WTC11 (cell line): Measurements from ENCODE around the gene RFK. TPM values are rescaled to one million over a fixed set of nuclear protein-coding genes. Genes with fewer than 3 reads are reported as not detected.

ENCODE experiments used
- ATAC-seq: fragments of 200-7000 bp; cut with Tn5 transposase; 2 replicates; pipeline ENCODE4 v1.10.0; 2021; ENCODE audit warnings: mild to moderate bottlenecking, moderate library complexity
- CTCF ChIA-PET: fragments of 300-600 bp; sonication (Branson Sonifier 250); formaldehyde crosslinking; loops from one replicate; lab custom pipeline; 2021; ENCODE audit warnings: antibody characterized with exemption; lab: Charles Lee
- POLR2A ChIA-PET: fragments of 350-600 bp; sonication (Branson Sonifier 250); formaldehyde crosslinking; loops from one replicate; lab custom pipeline; 2021; ENCODE audit warnings: antibody characterized with exemption; lab: Charles Lee
- DNase-seq: peaks from one replicate; pipeline ENCODE4 v3.0.0; 2021; ENCODE audit warnings: low spot score
- H3K27ac Mint-ChIP-seq: 2 replicates; pipeline ENCODE4 v1.8.0; 2021; ENCODE audit warnings: mixed read lengths
- H3K27me3 Mint-ChIP-seq: 2 replicates; pipeline ENCODE4 v1.8.0; 2021; ENCODE audit warnings: low read depth, mild to moderate bottlenecking, moderate library complexity, mixed read lengths
- H3K36me3 Mint-ChIP-seq: 2 replicates; pipeline ENCODE4 v1.8.0; 2021; ENCODE audit warnings: mixed read lengths
- H3K4me1 Mint-ChIP-seq: 2 replicates; pipeline ENCODE4 v1.8.0; 2022; ENCODE audit warnings: mixed read lengths
- H3K4me3 Mint-ChIP-seq: 2 replicates; pipeline ENCODE4 v1.8.0; 2021; ENCODE audit warnings: mild to moderate bottlenecking, moderate library complexity, mixed read lengths
- H3K9me3 Mint-ChIP-seq: 2 replicates; pipeline ENCODE4 v1.8.0; 2021; ENCODE audit warnings: mixed read lengths
- ARID4B ChIP-seq: sonication (generic); formaldehyde crosslinking; IDR thresholded peaks from 2 replicates; pipeline ENCODE4 v1.8.0; 2023; ENCODE audit warnings: missing genetic modification reagents, mild to moderate bottlenecking, borderline replicate concordance
- ATF3 ChIP-seq: sonication (generic); formaldehyde crosslinking; conservative IDR thresholded peaks from 2 replicates; pipeline ENCODE4 v1.8.1; 2022; ENCODE audit warnings: mild to moderate bottlenecking, missing genetic modification reagents
- CDX4 ChIP-seq: fragments of 250-450 bp; sonication (Bioruptor Pico); IDR thresholded peaks from 2 replicates; pipeline ENCODE4 v1.9.0; 2021; ENCODE audit warnings: moderate library complexity, mild to moderate bottlenecking, inconsistent platforms, borderline replicate concordance
- CREM ChIP-seq: sonication (generic); formaldehyde crosslinking; IDR thresholded peaks from 2 replicates; pipeline ENCODE4 v1.8.1; 2022; ENCODE audit warnings: mild to moderate bottlenecking, missing genetic modification reagents, moderate library complexity
- ELF4 ChIP-seq: sonication (generic); formaldehyde crosslinking; IDR thresholded peaks from 2 replicates; pipeline ENCODE4 v1.8.1; 2022; ENCODE audit warnings: low read depth, mild to moderate bottlenecking, moderate library complexity, missing genetic modification reagents
- ETV6 ChIP-seq: sonication (generic); formaldehyde crosslinking; IDR thresholded peaks from 2 replicates; pipeline ENCODE4 v1.8.1; 2022; ENCODE audit warnings: mild to moderate bottlenecking, missing genetic modification reagents
- FOXK1 ChIP-seq: sonication (generic); formaldehyde crosslinking; IDR thresholded peaks from 2 replicates; pipeline ENCODE4 v1.8.0; 2022; ENCODE audit warnings: mild to moderate bottlenecking, moderate library complexity, missing genetic modification reagents
- GRHL2 ChIP-seq: fragments of 250-450 bp; sonication (Bioruptor Pico); IDR thresholded peaks from 2 replicates; pipeline ENCODE4 v1.8.0; 2022; ENCODE audit warnings: mild to moderate bottlenecking, moderate library complexity; ENCODE audit not compliant: insufficient replicate concordance, severe bottlenecking
- JAZF1 ChIP-seq: fragments of 250-450 bp; sonication (Bioruptor Pico); IDR thresholded peaks from 2 replicates; pipeline ENCODE4 v1.9.0; 2021; ENCODE audit warnings: moderate library complexity, mild to moderate bottlenecking, inconsistent platforms
- MYBL2 ChIP-seq: sonication (generic); formaldehyde crosslinking; IDR thresholded peaks from 2 replicates; pipeline ENCODE4 v1.8.1; 2023; ENCODE audit warnings: mild to moderate bottlenecking, moderate library complexity, missing genetic modification reagents
- NFATC4 ChIP-seq: fragments of 250-450 bp; sonication (Bioruptor Pico); IDR thresholded peaks from 2 replicates; pipeline ENCODE4 v1.9.0; 2021; ENCODE audit warnings: mild to moderate bottlenecking
- NFE2L1 ChIP-seq: sonication (generic); formaldehyde crosslinking; IDR thresholded peaks from 2 replicates; pipeline ENCODE4 v1.8.1; 2023; ENCODE audit warnings: missing genetic modification reagents
- NR2C2 ChIP-seq: sonication (generic); formaldehyde crosslinking; IDR thresholded peaks from 2 replicates; pipeline ENCODE4 v1.8.0; 2022; ENCODE audit warnings: mild to moderate bottlenecking, missing genetic modification reagents
- NR3C1 ChIP-seq: sonication (generic); formaldehyde crosslinking; conservative IDR thresholded peaks from 2 replicates; pipeline ENCODE4 v1.8.1; 2023; ENCODE audit warnings: low read depth, mild to moderate bottlenecking, missing genetic modification reagents
- PRDM15 ChIP-seq: sonication (generic); formaldehyde crosslinking; IDR thresholded peaks from 2 replicates; pipeline ENCODE4 v1.8.0; 2022; ENCODE audit warnings: missing genetic modification reagents
- RORB ChIP-seq: fragments of 250-450 bp; sonication (Bioruptor Pico); IDR thresholded peaks from 2 replicates; pipeline ENCODE4 v1.9.0; 2021; ENCODE audit warnings: mild to moderate bottlenecking
- TCF7 ChIP-seq: sonication (generic); formaldehyde crosslinking; IDR thresholded peaks from 2 replicates; pipeline ENCODE4 v1.8.0; 2022; ENCODE audit warnings: mild to moderate bottlenecking, low read depth, missing genetic modification reagents, moderate library complexity
- ZBTB21 ChIP-seq: sonication (generic); formaldehyde crosslinking; IDR thresholded peaks from 2 replicates; pipeline ENCODE4 v1.8.1; 2023; ENCODE audit warnings: mild to moderate bottlenecking, missing genetic modification reagents, borderline replicate concordance
- ZNF396 ChIP-seq: fragments of 250-450 bp; sonication (Bioruptor Pico); IDR thresholded peaks from 2 replicates; pipeline ENCODE4 v1.8.0; 2021; ENCODE audit warnings: mild to moderate bottlenecking, moderate library complexity, borderline replicate concordance
- ZNF423 ChIP-seq: fragments of 250-450 bp; sonication (Bioruptor Pico); IDR thresholded peaks from 2 replicates; pipeline ENCODE4 v2.1.2; 2022; ENCODE audit warnings: mild to moderate bottlenecking, moderate library complexity
- ZNF532 ChIP-seq: fragments of 250-450 bp; sonication (Bioruptor Pico); IDR thresholded peaks from 2 replicates; pipeline ENCODE4 v1.9.0; 2021; ENCODE audit warnings: mild to moderate bottlenecking, borderline replicate concordance
- ZNF671 ChIP-seq: fragments of 250-450 bp; sonication (Bioruptor Pico); IDR thresholded peaks from 2 replicates; pipeline ENCODE4 v1.8.0; 2021; ENCODE audit warnings: mild to moderate bottlenecking
- total RNA-seq: library from RNA; stranded (reverse); gene quantifications from 3 replicates; pipeline ENCODE4 v1.2.3, GENCODE V29; 2021

RFK gene
- total RNA-seq, 1 experiment from 2014 or later: 14.9 TPM

GRCh38 chr9:76400534-76401096 is 6.4 kb upstream of the RFK start:
- Mint-ChIP-seq H3K36me3 (no peaks in the 10 kb centered on the region), H3K9me3 (no peaks in the 10 kb centered on the region), H3K27me3 (no peaks in the 10 kb centered on the region; the same call in 1 of the 2 replicates)
- ATAC-seq: no peak
- POLR2A ChIA-PET: no interaction called here
- TF ChIP-seq ZBTB21 (CRISPR knock-in tag) (no peak), NR2C2 (CRISPR knock-in tag) (no peak), ARID4B (CRISPR knock-in tag) (no peak), CREM (no peak), CDX4 (CRISPR knock-in tag) (no peak), ETV6 (no peak), PRDM15 (CRISPR knock-in tag) (no peak), FOXK1 (CRISPR knock-in tag) (no peak), TCF7 (no peak), JAZF1 (CRISPR knock-in tag) (no peak), GRHL2 (CRISPR knock-in tag) (no peak), ZNF423 (CRISPR knock-in tag) (no peak), ZNF671 (no peak), MYBL2 (no peak), ZNF396 (CRISPR knock-in tag) (no peak)
- TF ChIP-seq, all 79 proteins: peak for 0
- CTCF ChIA-PET: interaction anchor here (2.2 kb wide), 1 partner anchor 17 kb away, joined by 5 read pairs; no protein-coding TSS in a partner anchor
- peaks cover 10% of the 10 kb centered on the region for H3K4me1 Mint-ChIP-seq
- no peak overlapping the region for H3K27ac Mint-ChIP-seq
- DNase-seq: no peak
- no peak overlapping the region for H3K4me3 Mint-ChIP-seq

- Mint-ChIP-seq H3K27ac (no peak overlapping the region), H3K27me3 (no peaks in the 10 kb centered on the region; the same call in 1 of the 2 replicates), H3K36me3 (no peaks in the 10 kb centered on the region), H3K9me3 (no peaks in the 10 kb centered on the region), H3K4me3 (no peak overlapping the region), H3K4me1 (peaks cover 14% of the 10 kb centered on the region)
- ATAC-seq (no peak), DNase-seq (no peak)
- CTCF ChIA-PET: no interaction called here
- TF ChIP-seq NR3C1 (CRISPR knock-in tag) (no peak), RORB (CRISPR knock-in tag) (no peak), NFATC4 (no peak), NFE2L1 (CRISPR knock-in tag) (no peak), ZNF532 (CRISPR knock-in tag) (no peak), ATF3 (CRISPR knock-in tag) (no peak), ZNF396 (CRISPR knock-in tag) (no peak), ELF4 (no peak)
- POLR2A ChIA-PET: no interaction called here
Measured at GRCh38 chr9:76399856-76400255, 5.6 kb upstream of the RFK start.
